B cell (primary cell): ENCODE measurements around the gene PHF20.

Experiments
- EZH2 ChIP-seq: IDR thresholded peaks from 2 replicates; pipeline ENCODE4 v1.6.1; 2012; ENCODE audit warnings: borderline replicate concordance, low read depth, mild to moderate bottlenecking, moderate library complexity, low read length; ENCODE audit not compliant: insufficient read depth, poor library complexity, severe bottlenecking
- TF ChIP-seq, protein P1 (sequence below): fragments of 200-600 bp; IDR thresholded peaks from one replicate; pipeline ENCODE4 v1.8.0; 2022; ENCODE audit warnings: antibody characterized with exemption, mild to moderate bottlenecking

DNA sequence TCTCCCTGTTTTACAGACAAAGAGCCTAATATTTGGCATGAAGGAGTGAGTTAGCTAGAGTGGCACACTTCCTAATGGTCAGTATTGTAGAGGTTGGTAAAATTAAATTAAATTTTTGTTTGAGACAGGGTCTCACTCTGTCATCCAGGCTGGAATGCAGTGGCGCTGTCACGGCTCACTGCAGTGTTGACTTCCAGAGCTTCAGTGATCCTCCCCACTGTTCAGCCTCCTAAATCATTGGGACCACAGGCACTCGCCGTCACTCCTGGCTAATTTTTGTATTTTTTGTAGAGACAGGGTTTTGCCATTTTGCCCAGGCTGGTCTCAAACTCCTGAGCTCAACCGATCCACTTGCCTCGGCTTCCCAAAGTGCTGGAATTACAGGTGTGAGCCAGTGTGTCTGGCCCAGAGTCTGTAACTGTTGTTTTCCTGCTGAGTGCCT lies 111.5 kb downstream of the PHF20 start:
- TF ChIP-seq, protein P1, sequence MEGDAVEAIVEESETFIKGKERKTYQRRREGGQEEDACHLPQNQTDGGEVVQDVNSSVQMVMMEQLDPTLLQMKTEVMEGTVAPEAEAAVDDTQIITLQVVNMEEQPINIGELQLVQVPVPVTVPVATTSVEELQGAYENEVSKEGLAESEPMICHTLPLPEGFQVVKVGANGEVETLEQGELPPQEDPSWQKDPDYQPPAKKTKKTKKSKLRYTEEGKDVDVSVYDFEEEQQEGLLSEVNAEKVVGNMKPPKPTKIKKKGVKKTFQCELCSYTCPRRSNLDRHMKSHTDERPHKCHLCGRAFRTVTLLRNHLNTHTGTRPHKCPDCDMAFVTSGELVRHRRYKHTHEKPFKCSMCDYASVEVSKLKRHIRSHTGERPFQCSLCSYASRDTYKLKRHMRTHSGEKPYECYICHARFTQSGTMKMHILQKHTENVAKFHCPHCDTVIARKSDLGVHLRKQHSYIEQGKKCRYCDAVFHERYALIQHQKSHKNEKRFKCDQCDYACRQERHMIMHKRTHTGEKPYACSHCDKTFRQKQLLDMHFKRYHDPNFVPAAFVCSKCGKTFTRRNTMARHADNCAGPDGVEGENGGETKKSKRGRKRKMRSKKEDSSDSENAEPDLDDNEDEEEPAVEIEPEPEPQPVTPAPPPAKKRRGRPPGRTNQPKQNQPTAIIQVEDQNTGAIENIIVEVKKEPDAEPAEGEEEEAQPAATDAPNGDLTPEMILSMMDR, result no peak
- no peak for TF ChIP-seq EZH2
